Epithelial cell of esophagus (primary cell): ENCODE measurements around the gene TOM1L2.
"Not testable (repeated sequence)": the region's sequence is repeated elsewhere in the genome, so short reads cannot be mapped to it uniquely, and the experiment has no call there.

ENCODE experiments used
- DNase-seq: peaks from one replicate; pipeline ENCODE4 v3.0.0; 2010; ENCODE audit warnings: low read depth
- H3K4me3 ChIP-seq: 2 replicates; pipeline ENCODE4 v1.5.1; 2011; ENCODE audit warnings: mild to moderate bottlenecking, low read length, control low read depth
- CTCF ChIP-seq: IDR thresholded peaks from 2 replicates; pipeline ENCODE4 v1.5.1; 2011; ENCODE audit warnings: low read depth, mild to moderate bottlenecking, low read length, control low read depth, inconsistent platforms; ENCODE audit not compliant: insufficient read depth; ENCODE audit errors: missing control alignments

The TOM1L2 gene

GRCh38 chr17:17963066-17963465 is 9.1 kb downstream of the TOM1L2 start:
- H3K4me3 ChIP-seq, result no peak overlapping the region
- no peak for TF ChIP-seq CTCF
- no peak for DNase-seq

GRCh38 chr17:17960500-17961030 is 11.6 kb downstream of the TOM1L2 start:
- no peak overlapping the region for H3K4me3 ChIP-seq
- DNase-seq, result no peak
- no peak for TF ChIP-seq CTCF

GRCh38 chr17:17959520-17960361 is 12.5 kb downstream of the TOM1L2 start:
- H3K4me3 ChIP-seq, result no peak overlapping the region
- DNase-seq, result no peak
- no peak for TF ChIP-seq CTCF

GRCh38 chr17:17958982-17959381 is 13.2 kb downstream of the TOM1L2 start:
- no peak overlapping the region for H3K4me3 ChIP-seq
- DNase-seq, result no peak

GRCh38 chr17:17957584-17957916 is 14.7 kb downstream of the TOM1L2 start:
- peak; percentile 69 for DNase-seq
- TF ChIP-seq CTCF, result no peak
- H3K4me3 ChIP-seq, result no peak overlapping the region

More at GRCh38 chr17:17958982-17959381, 13.2 kb downstream of the TOM1L2 start:
- TF ChIP-seq CTCF, result no peak

- not testable (repeated sequence) for DNase-seq, H3K4me3 ChIP-seq
Measured at GRCh38 chr17:17955790-17956341, 16.3 kb downstream of the TOM1L2 start.

- TF ChIP-seq CTCF, result no peak
- DNase-seq, result no peak
- H3K4me3 ChIP-seq, result no peak overlapping the region
Measured at GRCh38 chr17:17954079-17954478, 18.1 kb downstream of the TOM1L2 start.
